Nasal cavity respiratory epithelium epithelial cell of viscerocranial mucosa (primary cell): ENCODE data around the gene LAMA5. TPM values are rescaled to one million over a fixed set of nuclear protein-coding genes. Genes with fewer than 3 reads are reported as not detected.

Source experiments
- total RNA-seq: library from RNA; depleted of rRNA; stranded (reverse); fragments of >200 nt; gene quantifications from 2 replicates; pipeline ENCODE4 v1.2.3, GENCODE V29; 2014

LAMA5 gene, protein sequence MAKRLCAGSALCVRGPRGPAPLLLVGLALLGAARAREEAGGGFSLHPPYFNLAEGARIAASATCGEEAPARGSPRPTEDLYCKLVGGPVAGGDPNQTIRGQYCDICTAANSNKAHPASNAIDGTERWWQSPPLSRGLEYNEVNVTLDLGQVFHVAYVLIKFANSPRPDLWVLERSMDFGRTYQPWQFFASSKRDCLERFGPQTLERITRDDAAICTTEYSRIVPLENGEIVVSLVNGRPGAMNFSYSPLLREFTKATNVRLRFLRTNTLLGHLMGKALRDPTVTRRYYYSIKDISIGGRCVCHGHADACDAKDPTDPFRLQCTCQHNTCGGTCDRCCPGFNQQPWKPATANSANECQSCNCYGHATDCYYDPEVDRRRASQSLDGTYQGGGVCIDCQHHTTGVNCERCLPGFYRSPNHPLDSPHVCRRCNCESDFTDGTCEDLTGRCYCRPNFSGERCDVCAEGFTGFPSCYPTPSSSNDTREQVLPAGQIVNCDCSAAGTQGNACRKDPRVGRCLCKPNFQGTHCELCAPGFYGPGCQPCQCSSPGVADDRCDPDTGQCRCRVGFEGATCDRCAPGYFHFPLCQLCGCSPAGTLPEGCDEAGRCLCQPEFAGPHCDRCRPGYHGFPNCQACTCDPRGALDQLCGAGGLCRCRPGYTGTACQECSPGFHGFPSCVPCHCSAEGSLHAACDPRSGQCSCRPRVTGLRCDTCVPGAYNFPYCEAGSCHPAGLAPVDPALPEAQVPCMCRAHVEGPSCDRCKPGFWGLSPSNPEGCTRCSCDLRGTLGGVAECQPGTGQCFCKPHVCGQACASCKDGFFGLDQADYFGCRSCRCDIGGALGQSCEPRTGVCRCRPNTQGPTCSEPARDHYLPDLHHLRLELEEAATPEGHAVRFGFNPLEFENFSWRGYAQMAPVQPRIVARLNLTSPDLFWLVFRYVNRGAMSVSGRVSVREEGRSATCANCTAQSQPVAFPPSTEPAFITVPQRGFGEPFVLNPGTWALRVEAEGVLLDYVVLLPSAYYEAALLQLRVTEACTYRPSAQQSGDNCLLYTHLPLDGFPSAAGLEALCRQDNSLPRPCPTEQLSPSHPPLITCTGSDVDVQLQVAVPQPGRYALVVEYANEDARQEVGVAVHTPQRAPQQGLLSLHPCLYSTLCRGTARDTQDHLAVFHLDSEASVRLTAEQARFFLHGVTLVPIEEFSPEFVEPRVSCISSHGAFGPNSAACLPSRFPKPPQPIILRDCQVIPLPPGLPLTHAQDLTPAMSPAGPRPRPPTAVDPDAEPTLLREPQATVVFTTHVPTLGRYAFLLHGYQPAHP (N-terminal part only)
- 50.9 and 289 TPM in 2 replicates for total RNA-seq

GRCh38 chr20:62367136-62367632 is at the start of gene LAMA5:
TSS of gene LAMA5 (minus strand) at chr20:62367312. CDS start at chr20:62367245, 67 bp downstream.

DNA sequence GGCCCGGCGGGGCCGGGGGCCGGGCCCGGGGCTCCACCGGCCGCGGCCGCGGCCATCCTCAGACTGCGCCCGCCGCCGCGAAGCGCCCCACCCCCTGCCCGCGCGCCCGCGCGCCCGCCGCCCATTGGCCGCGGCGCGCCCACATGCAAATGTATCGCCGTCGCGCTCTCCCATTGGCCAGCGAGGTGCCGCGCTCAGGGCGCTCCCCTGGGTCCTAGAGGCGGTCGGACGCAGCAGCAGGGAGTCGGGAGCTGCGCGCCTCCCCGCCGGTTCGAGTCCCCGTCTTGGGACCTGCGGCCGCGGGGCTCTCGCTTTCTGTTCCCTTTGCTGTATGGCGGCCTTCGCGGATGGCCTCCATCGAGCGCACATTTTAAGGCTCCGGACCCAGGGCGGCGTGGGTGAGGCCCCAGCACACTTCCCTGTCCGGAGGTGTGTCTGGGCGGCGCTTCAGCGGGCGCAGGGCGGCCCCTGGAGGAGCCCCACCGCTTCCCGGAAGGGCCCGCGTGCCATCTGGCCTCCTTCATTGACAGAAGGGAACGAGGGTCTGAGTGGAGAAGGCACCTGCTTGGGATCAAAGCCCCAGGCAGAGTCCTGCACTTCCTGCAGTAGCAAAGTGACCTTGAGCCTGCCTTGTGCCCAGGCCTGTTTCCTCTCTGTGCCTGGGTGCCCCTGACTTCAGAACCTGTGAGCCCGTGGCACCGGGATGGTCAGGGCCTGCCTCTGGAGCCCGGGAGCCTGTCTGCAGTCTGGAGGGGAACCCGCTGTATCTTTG is 40.3 kb upstream of the LAMA5 start, which contains the start of gene CABLES2:
Gene CABLES2, minus strand, starts transcription at position 65 of the 772 bp plus-strand sequence. Its CDS starts 9 bp downstream, at position 56.

GRCh38 chr20:62386383-62387218 is 19.5 kb upstream of the LAMA5 start, which contains the start of gene RPS21:
TSS of gene RPS21 (plus strand) at chr20:62387103. CDS start at chr20:62387339, 236 bp downstream.

GRCh38 chr20:62302341-62303061 is 64.6 kb downstream of the LAMA5 start, which contains the start of gene ADRM1:
TSS of gene ADRM1 (plus strand) at chr20:62302997. CDS start at chr20:62303569, 572 bp downstream.

Other genes with a start within 250 kb of the LAMA5 start
- 54.5 and 59.8 TPM in 2 replicates for gene LSM14B, start 244.8 kb downstream of the LAMA5 start, total RNA-seq
- 358 and 369 TPM in 2 replicates for gene PSMA7, start 223.9 kb downstream of the LAMA5 start, total RNA-seq
- gene SS18L1, start 223.5 kb downstream of the LAMA5 start, total RNA-seq = 11.3 and 21.9 TPM in 2 replicates
- 19.9 and 21.2 TPM in 2 replicates for gene MTG2, start 184.3 kb downstream of the LAMA5 start, total RNA-seq
- gene HRH3, start 147.0 kb downstream of the LAMA5 start, total RNA-seq = not detected in 2 replicates
- 48.9 and 67.8 TPM in 2 replicates for gene OSBPL2, start 128.8 kb downstream of the LAMA5 start, total RNA-seq
- gene ADRM1, start 64.3 kb downstream of the LAMA5 start, total RNA-seq = 100 and 124 TPM in 2 replicates
- gene RPS21, start 19.8 kb upstream of the LAMA5 start, total RNA-seq = 541 and 1,127 TPM in 2 replicates
- 1.0 and 3.2 TPM in 2 replicates for gene CABLES2, start 40.0 kb upstream of the LAMA5 start, total RNA-seq
- gene RBBP8NL, start 60.2 kb upstream of the LAMA5 start, total RNA-seq = under 0.01 and 1.1 TPM in 2 replicates
- not detected in 2 replicates for gene GATA5, start 108.7 kb upstream of the LAMA5 start, total RNA-seq